GM19438 (cell line): Measurements from ENCODE around the gene SHROOM1.
"Not testable (repeated sequence)": the region's sequence is repeated elsewhere in the genome, so short reads cannot be mapped to it uniquely, and the experiment has no call there.

Experiments
- ATAC-seq: cut with Tn5 transposase; IDR thresholded peaks from one replicate; pipeline ENCODE4 v1.9.1; 2021; ENCODE audit warnings: low read depth; ENCODE audit not compliant: unreplicated experiment

Gene SHROOM1, protein sequence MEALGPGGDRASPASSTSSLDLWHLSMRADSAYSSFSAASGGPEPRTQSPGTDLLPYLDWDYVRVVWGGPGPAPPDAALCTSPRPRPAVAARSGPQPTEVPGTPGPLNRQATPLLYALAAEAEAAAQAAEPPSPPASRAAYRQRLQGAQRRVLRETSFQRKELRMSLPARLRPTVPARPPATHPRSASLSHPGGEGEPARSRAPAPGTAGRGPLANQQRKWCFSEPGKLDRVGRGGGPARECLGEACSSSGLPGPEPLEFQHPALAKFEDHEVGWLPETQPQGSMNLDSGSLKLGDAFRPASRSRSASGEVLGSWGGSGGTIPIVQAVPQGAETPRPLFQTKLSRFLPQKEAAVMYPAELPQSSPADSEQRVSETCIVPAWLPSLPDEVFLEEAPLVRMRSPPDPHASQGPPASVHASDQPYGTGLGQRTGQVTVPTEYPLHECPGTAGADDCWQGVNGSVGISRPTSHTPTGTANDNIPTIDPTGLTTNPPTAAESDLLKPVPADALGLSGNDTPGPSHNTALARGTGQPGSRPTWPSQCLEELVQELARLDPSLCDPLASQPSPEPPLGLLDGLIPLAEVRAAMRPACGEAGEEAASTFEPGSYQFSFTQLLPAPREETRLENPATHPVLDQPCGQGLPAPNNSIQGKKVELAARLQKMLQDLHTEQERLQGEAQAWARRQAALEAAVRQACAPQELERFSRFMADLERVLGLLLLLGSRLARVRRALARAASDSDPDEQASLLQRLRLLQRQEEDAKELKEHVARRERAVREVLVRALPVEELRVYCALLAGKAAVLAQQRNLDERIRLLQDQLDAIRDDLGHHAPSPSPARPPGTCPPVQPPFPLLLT

DNA sequence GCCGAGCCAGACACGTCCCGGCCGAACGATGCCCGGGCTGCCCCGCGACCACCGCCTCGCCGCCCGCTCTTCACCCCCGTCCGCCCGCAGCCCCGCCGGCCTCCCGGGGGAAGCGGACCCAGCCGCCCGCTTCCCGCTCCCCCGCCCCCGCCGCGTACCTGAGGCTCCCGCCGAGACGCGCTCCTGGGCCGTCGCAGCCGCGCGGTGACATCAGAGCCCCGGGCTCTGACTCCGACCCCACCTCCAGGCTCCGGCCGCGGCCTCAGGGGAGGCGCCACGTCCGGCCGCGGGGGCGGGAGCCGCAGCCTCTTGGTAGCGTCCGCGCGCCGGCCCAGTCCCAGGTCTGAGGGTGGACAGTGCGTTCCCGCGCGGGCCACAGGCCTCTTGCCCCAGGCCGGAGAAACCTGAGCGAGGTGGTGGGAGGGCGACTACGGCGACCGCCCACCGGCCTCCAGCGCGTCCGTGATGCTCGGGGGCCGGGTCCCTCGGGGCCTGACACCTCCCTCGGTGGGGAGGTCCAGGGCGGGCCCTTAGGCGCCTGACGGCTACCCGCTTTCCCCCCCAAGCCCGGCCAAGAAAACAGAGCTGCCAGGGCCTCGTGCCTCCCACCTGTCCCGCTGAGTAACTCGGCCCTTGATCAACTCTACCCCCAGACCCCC lies at the start of gene SHROOM1:
Gene SHROOM1, minus strand, starts transcription at position 212 of the 659 bp plus-strand sequence. CDS start 4,507 bp downstream, outside the sequence.
- peak; percentile 69 for ATAC-seq

DNA sequence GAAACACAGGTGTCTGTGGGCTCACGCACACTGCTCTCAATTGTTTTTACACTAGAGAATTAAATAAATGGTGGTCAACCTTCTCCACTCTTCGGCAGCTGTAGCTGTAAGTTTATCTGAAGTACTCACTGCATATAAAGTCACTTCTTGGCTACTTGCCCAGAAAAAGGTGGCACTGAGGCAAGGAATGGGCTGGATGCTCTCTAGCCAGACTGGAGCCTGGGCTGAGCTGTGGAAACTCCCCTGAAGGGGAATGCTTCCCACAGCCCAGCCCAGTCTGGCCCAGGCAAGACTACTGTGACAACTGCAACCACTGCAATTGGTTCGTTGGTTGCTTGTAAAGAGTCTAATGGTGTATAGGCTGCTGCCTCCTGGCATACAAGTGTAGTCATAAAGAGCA lies 47.5 kb upstream of the SHROOM1 start:
- ATAC-seq = no peak

DNA sequence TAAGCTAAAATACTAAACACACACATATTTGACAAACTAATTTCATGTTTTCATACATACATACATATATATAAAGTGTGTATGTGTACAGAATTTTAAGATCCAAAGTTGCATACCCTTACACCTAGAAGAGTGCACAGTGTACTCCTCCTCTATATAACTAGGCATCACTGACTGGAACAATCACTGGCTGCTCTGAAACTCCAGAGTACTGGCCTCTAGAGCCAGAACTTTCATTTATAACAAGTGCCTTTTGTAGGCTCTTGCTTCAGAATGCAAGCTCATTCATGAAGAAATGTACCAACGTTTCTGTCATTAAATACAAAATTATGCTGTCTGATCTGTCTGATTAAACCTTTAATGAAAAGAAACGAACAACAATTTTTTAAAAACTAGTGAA lies 47.0 kb upstream of the SHROOM1 start:
- no peak for ATAC-seq

DNA sequence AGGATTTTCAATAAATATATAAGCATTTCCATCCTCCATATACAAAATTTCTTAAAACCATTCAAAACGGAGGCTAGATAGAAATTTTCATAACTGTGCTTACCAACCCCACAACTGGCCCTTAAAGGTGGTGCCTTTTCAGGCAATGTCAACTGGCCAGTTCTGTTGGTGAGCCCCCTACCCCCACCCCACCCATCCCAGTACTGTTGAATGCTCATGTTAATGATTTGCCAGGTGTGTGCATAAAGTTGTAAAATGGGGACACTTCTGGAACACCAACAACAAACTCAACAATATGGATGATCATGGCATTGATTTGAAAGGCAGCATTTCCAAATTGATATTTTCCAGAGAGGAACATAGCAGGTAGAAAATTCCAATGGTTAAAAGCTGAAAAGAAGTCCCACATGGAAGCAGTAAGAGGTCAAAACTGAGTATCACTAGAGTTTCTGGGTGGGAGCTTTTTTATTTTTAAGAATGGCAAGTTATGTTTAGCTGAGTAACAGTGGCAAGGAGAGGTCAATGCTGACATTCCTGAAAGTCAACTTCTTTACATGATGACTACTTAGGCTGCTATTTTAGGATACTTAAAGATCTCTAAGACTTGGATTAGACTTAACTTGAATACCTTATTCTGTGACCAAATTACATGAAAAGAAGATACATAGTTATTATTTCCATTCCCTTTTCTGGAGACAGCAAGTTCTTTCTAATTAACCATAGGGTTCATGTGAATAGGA lies 45.7 kb upstream of the SHROOM1 start:
- ATAC-seq = no peak

DNA sequence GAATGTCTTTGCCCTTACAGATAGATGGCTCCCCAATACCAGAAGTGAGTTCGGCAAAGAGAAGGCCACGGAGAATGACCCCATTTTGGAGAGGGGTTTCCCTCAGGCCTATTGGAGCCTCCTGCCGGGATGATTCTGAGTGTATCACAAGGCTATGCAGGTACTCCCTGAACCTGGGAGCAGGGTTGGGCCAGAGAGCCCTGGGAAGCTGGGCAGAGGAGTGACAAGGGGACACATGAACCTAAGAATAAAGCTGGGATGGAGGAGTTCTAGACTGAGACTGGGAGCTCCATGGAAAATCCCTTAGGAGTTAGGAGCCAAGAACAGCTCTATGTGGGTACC lies 43.5 kb upstream of the SHROOM1 start:
- ATAC-seq = no peak

DNA sequence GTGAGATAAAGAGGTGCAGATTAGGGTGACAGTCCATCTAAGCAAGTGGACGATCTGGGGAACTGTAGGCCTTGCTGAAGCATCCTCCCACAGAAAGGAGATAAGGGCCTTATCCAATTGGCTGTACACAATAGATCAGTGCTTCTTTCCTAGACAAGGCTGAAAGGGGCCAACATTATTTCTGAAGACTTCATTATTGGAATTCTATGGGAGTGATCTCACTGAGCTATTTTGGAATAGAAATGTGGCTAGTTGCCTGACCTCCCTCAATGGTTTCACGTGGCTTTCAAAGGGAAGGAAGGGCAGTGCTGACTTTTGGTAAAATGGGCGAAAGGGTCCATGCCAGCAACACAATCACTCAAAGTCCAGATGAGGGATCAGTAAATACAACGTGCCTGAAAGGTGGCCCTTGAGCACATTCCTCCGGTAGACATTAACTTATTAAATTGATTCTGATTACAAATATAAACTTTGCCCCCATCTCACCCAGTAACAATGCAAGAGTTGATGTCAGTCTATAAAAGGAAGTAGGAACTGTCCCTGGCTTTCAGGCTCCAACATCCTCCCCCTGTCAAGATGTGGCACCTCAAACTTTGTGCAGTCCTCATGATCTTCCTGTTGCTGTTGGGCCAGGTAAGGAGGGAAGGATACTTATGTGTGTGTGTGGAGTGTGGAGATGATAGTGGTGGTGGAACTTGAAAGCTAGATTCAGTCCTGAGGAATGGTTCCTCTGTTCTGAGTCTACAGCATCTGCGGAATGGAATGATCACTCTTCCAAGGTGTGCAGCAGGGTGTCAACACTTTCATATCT lies 42.9 kb upstream of the SHROOM1 start, which contains the start of gene LEAP2:
Gene LEAP2, plus strand, starts transcription at position 550 of the 811 bp plus-strand sequence. Its CDS starts 27 bp downstream, at position 577.
- ATAC-seq = no peak

DNA sequence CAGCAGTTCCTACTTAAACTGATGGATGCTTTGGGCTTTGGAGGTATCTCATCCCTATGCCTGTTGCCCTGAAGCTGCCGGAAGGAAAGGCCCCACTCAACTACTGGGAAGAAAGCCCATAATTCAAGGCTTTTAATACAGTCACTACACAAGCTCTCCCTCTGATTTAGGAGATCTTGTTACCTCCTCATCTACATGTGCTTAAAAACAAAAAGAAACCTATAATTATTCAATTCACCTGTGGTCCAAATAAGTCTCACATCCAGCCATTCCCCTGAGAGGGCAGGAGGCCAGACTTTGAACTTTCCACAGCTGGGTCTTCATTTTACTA lies 42.3 kb upstream of the SHROOM1 start:
- ATAC-seq = no peak

DNA sequence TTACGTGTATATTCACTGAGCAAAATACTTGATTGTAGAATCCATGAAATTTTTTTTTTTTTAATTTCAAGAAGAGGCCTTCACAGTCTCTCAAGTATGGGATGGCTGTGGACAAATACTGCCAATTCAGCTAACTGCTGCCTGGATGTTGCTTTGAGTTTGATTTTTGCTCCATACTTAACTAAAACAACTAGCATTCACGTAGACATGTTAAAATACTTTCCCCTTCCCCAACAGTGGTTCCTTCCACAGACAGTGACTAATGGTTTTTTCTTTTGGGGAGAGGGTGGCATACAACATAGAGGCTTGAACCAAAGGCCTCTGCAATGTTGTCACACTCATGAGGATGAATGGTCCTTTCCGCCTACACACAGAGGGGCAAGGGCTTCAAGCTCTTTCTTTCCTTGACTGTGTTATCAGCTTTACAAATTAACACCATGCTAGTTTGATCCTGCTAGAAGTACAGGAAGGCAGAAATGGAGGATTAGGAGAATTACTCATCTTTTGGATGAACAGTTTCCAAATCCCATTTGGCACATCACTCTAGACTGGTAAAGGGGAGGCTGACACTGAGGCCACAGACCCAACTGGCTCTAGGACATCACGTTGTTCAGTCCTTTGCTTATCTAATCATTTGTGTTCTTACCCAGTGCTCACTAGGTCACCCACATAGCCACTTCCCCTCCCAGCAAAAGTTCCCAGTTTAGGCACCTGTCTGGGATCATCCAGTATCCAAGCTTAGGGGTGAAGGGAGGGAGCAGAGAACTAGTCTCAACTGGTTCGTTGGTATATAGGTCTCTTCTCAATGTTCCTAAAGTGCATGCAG lies 41.2 kb upstream of the SHROOM1 start:
- no peak for ATAC-seq

DNA sequence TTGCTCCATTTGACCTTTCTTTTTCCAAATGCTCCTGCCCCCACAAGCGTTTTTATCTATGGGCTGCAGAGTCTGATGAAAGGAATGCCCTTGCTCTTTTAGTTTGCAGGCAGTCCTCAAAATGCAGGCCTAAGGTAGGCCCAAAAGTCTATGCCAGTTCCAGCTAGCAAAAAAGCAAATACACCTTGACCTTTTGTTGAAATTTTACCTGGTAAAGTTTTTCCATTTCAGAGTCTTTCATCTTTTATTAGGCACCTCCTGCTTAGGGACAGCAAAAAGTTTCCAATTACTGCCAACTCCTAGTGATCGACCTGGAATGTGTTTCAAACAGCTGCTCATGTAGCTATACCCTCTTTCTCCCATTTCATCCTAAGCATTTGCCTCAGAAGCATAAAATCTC lies 40.4 kb upstream of the SHROOM1 start:
- ATAC-seq = no peak

DNA sequence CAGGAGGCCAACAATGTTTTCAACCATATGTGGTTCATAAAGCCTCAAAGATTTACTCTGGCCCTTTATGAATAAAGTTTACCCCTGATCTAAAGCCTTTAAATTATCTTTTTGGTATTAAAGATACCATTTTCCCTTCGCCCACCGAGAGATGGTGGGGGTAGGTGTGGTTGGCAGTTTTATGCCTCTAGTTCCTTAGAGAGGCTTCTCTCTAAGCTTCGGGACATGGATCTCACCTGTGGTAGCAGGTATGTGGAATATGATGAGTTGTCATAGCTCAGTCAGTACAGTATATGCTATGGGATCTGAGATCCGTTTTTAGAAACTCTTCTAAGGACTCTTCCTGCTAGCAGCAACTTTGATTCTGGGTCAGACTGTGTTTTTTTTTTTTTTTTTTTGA lies 38.3 kb upstream of the SHROOM1 start:
- ATAC-seq = no peak

DNA sequence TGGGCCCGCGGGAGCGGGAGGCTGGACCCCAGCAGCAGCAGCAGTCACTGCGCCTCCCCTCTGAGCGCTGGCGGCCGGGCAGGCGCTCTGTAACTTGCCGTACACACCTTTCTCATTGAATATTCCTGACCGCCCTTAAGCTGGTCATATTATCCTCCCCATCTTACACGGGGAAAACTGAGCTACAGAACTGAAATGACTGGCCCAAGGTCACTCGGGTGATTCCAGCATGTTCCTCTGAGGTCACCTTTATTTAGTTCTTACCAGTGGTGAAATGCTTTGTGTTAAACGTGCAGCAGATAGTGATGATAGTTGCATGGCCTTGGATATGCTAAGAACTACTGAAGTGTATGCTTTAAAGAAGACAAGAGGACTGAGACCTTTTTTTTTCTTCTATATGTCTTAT lies 36.6 kb upstream of the SHROOM1 start:
- ATAC-seq = peak; percentile 18

DNA sequence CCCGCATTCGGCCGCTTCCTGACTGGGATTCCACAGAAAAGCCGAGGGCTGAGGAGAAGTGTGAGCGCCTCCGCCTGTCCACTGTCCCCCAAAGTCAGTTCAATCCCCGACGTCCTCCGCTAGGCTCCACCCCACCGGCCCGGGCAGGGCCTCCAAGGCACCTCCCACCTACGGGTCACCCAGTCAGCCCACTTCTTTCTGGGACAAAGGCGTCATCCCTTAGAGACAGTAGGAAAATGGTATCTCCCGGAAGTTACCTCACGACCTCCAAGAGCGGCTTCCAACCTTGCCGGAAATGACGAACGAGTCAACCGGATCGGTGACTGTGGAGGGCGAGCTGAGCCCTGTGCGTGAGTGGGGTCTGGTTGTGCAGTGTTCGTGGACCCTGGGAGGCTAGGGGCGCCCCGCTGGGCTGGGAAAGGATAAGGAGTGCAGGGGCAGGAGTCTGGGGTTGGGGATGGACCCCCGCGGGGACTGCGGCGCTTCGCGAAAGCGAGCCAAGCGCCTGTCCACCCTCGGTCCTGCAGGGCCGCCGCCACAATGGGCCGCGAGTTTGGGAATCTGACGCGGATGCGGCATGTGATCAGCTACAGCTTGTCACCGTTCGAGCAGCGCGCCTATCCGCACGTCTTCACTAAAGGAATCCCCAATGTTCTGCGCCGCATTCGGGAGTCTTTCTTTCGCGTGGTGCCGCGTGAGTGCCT lies 36.0 kb upstream of the SHROOM1 start, which contains the start of the genes GDF9 and UQCRQ:
Gene GDF9, minus strand, starts transcription at position 128 of the 704 bp plus-strand sequence. CDS start 1,936 bp downstream, outside the sequence.
Gene UQCRQ, plus strand, starts transcription at position 301 of the 704 bp plus-strand sequence. Its CDS starts 240 bp downstream, at position 541.
- peak; percentile 98 for ATAC-seq

DNA sequence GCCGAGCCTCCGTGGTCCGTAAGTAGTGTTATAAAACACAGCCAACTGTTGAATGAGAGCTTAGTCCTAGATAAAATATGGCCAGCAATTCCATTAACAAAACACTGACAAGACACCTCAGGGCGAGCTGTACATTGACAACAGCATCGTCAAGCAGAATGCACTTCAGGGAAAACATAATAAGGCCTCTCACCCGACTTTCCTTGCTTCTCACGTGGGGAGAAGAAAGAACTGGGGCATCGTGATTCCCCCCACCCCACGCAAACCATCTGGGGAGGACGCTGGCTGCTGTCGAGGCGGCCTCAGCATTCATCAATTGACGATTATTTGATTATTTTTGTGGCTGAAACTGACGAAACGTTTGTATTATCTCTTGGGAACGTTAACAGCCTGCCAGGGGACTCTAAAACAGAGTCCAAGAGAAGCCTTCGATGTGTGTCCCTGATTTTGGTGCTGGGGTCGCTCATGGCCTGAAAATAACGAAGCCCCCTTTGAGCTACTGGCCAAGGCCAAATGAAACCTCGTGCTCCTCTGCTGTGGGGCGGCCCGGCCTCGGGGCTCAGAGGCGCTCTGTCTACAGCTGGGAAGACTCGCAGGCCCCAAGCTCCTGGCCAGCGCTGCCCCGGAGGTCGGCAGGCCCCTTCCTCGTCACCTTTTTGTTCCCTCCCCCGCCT lies 35.4 kb upstream of the SHROOM1 start:
- ATAC-seq = peak; percentile 14

DNA sequence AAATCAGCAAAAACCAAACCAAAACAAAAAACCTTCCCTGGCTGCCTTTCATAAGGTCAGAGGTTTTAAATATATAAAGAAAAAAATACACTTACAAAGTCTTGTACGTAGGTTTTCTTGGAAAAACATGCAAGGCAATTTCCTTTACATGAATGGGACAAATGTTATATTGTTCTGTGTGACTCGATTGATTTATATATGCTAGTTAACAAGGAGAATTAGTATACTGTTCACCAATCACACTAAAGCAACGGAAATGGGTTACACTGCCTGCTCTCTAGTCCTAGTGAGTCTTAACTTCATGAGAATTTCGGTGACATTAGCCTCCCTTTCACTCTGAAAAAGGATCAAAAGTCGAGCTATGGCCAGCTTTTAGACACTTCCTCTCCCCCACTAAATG lies 30.3 kb upstream of the SHROOM1 start:
- ATAC-seq = no peak

DNA sequence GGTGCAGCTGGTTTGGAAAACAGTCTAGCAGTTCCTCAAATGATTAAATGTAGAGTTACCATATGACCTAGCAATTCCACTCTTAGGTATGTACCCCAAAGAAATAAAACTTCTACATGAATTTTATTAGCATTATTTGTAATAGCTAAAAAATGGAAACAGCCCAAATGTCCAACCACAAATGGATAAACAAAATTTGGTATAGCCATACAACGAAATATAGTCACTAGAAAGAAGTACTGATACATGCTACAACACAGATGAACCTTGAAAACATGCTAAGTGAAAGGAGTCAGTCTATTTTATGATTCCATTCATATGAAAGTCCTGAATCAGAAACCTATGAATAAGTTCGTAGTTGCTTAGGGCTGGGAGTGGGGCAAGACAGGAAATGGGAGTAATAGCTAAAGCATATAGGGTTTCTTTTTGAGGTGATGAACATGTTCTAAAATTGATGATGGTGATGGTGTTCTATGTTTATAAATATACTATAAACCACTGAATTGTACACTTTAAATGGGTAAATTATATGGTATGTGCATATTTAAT lies 29.5 kb upstream of the SHROOM1 start:
- ATAC-seq = no peak

DNA sequence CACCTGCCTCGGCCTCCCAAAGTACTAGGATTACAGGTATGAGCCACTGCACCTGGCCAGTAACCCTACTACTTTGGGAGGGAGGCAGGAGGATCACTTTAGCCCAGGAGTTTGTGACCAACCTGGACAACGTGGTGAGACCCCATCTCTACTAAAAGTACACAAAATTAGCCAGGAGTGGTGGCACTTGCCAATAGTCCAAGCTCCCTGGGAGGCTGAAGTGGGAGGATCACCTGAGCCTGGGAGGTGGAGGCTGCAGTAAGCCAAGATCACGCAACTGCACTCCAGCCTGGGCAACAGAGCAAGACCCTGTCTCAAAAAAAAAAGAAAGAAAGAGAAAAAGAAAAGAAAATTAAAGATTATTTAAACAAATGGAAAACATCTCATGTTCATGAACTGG lies 25.6 kb upstream of the SHROOM1 start:
- ATAC-seq = no peak

DNA sequence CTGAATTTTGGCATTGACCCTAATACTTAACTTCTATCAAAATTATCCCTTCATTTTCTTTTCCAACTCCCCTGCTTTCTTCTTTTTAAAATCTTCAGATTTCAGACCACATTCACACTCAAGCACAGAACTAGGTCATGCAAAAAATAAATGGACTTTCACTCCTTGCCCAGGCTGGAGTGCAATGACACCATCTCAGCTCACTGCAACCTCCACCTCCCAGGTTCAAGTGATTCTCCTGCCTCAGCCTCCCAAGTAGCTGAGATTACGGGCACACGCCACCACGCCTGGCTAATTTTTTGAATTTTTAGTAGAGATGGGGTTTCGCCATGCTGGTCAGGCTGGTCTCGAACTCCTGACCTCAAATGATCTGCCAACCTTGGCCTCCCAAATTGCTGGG lies 24.5 kb upstream of the SHROOM1 start:
- not testable (repeated sequence) for ATAC-seq
